ENCODE results near the gene MGAT4C.
"Not testable (repeated sequence)": the region's sequence is repeated elsewhere in the genome, so short reads cannot be mapped to it uniquely, and the experiment has no call there.

The MGAT4C gene

GRCh38 chr12:86059052-86059451 lies 197.1 kb downstream of the MGAT4C start:
- H3K27me3 ChIP-seq (ENCODE audit: insufficient read depth, low read length); H2AFZ ChIP-seq (ENCODE audit: low read depth, low read length); H3K4me1 ChIP-seq (ENCODE audit: insufficient read depth, low read length); H3K9me3 ChIP-seq (ENCODE audit: low read length); H3K4me3 ChIP-seq (ENCODE audit: low read length); H3K36me3 ChIP-seq (ENCODE audit: insufficient read depth, low read length): not testable (repeated sequence)

GRCh38 chr12:86057092-86057845 lies 198.9 kb downstream of the MGAT4C start:
- H3K27me3 ChIP-seq (ENCODE audit: insufficient read depth, low read length) = no peaks in the 10 kb centered on the region
- no peak overlapping the region for H3K4me3 ChIP-seq (ENCODE audit: low read length)
- H3K36me3 ChIP-seq (ENCODE audit: insufficient read depth, low read length) = no peaks in the 10 kb centered on the region
- peaks cover 4% of the 10 kb centered on the region for H3K9me3 ChIP-seq (ENCODE audit: low read length)
- H3K4me1 ChIP-seq (ENCODE audit: insufficient read depth, low read length) = no peaks in the 10 kb centered on the region
- H2AFZ ChIP-seq (ENCODE audit: low read depth, low read length) = no peak overlapping the region

GRCh38 chr12:86052921-86053320 lies 203.3 kb downstream of the MGAT4C start:
- H2AFZ ChIP-seq (ENCODE audit: low read depth, low read length) = no peak overlapping the region
- no peak overlapping the region for H3K4me3 ChIP-seq (ENCODE audit: low read length)
- no peaks in the 10 kb centered on the region for H3K27me3 ChIP-seq (ENCODE audit: insufficient read depth, low read length)
- no peaks in the 10 kb centered on the region for H3K4me1 ChIP-seq (ENCODE audit: insufficient read depth, low read length)
- no peaks in the 10 kb centered on the region for H3K36me3 ChIP-seq (ENCODE audit: insufficient read depth, low read length)
- H3K9me3 ChIP-seq (ENCODE audit: low read length) = no peaks in the 10 kb centered on the region

- Histone ChIP-seq H3K4me3 (ENCODE audit: low read length) (no peak overlapping the region), H3K36me3 (ENCODE audit: insufficient read depth, low read length) (no peaks in the 10 kb centered on the region), H3K4me1 (ENCODE audit: insufficient read depth, low read length) (no peaks in the 10 kb centered on the region), H3K27me3 (ENCODE audit: insufficient read depth, low read length) (no peaks in the 10 kb centered on the region), H3K9me3 (ENCODE audit: low read length) (no peaks in the 10 kb centered on the region), H2AFZ (ENCODE audit: low read depth, low read length) (no peak overlapping the region)
Observed at GRCh38 chr12:86050010-86050409, 206.2 kb downstream of the MGAT4C start.

GRCh38 chr12:86044396-86044795 lies 211.8 kb downstream of the MGAT4C start:
- no peak overlapping the region for H2AFZ ChIP-seq (ENCODE audit: low read depth, low read length)
- H3K9me3 ChIP-seq (ENCODE audit: low read length) = no peaks in the 10 kb centered on the region
- H3K36me3 ChIP-seq (ENCODE audit: insufficient read depth, low read length) = no peaks in the 10 kb centered on the region
- H3K4me1 ChIP-seq (ENCODE audit: insufficient read depth, low read length) = no peaks in the 10 kb centered on the region
- H3K27me3 ChIP-seq (ENCODE audit: insufficient read depth, low read length) = no peaks in the 10 kb centered on the region
- H3K4me3 ChIP-seq (ENCODE audit: low read length) = no peak overlapping the region

GRCh38 chr12:86042062-86042461 lies 214.1 kb downstream of the MGAT4C start:
- H3K36me3 ChIP-seq (ENCODE audit: insufficient read depth, low read length) = no peaks in the 10 kb centered on the region
- H3K9me3 ChIP-seq (ENCODE audit: low read length) = no peaks in the 10 kb centered on the region

GRCh38 chr12:86018361-86018760 lies 237.8 kb downstream of the MGAT4C start:
- no peaks in the 10 kb centered on the region for H3K9me3 ChIP-seq (ENCODE audit: low read length)
- H3K4me1 ChIP-seq (ENCODE audit: insufficient read depth, low read length) = no peaks in the 10 kb centered on the region

More at GRCh38 chr12:86042062-86042461, 214.1 kb downstream of the MGAT4C start:
- H2AFZ ChIP-seq (ENCODE audit: low read depth, low read length) = no peak overlapping the region
- no peaks in the 10 kb centered on the region for H3K4me1 ChIP-seq (ENCODE audit: insufficient read depth, low read length)
- no peaks in the 10 kb centered on the region for H3K27me3 ChIP-seq (ENCODE audit: insufficient read depth, low read length)
- H3K4me3 ChIP-seq (ENCODE audit: low read length) = no peak overlapping the region

GRCh38 chr12:86015026-86015425 lies 241.2 kb downstream of the MGAT4C start:
- H3K4me1 ChIP-seq (ENCODE audit: insufficient read depth, low read length) = no peaks in the 10 kb centered on the region

More at GRCh38 chr12:86018361-86018760, 237.8 kb downstream of the MGAT4C start:
- Histone ChIP-seq H3K27me3 (ENCODE audit: insufficient read depth, low read length) (no peaks in the 10 kb centered on the region), H2AFZ (ENCODE audit: low read depth, low read length) (no peak overlapping the region), H3K36me3 (ENCODE audit: insufficient read depth, low read length) (no peaks in the 10 kb centered on the region), H3K4me3 (ENCODE audit: low read length) (no peak overlapping the region)

DNA sequence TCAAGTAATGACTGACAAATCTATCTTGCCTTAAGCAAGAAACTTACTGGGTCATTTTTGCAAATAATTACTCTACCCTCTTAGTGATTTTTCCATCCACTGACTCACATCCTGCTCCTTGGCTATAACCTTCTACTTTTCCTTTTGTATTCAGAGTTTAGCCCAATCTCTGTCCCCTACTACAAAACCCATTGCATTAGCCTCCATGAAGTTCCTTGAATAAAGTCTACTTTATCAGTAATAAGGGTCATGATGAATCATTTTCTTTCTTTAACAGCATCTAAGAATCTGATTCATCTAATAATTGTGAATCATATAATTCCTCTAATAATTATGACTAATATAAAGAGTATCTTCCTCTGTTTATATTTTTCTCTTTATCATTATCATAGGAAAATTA lies 249.5 kb downstream of the MGAT4C start:
- Histone ChIP-seq H3K27me3 (ENCODE audit: insufficient read depth, low read length) (no peaks in the 10 kb centered on the region), H3K36me3 (ENCODE audit: insufficient read depth, low read length) (no peaks in the 10 kb centered on the region), H3K4me1 (ENCODE audit: insufficient read depth, low read length) (no peaks in the 10 kb centered on the region), H3K9me3 (ENCODE audit: low read length) (no peaks in the 10 kb centered on the region), H3K4me3 (ENCODE audit: low read length) (no peak overlapping the region), H2AFZ (ENCODE audit: low read depth, low read length) (no peak overlapping the region)

More at GRCh38 chr12:86015026-86015425, 241.2 kb downstream of the MGAT4C start:
- H3K27me3 ChIP-seq (ENCODE audit: insufficient read depth, low read length) = no peaks in the 10 kb centered on the region
- H3K4me3 ChIP-seq (ENCODE audit: low read length) = no peak overlapping the region
- no peak overlapping the region for H2AFZ ChIP-seq (ENCODE audit: low read depth, low read length)
- no peaks in the 10 kb centered on the region for H3K36me3 ChIP-seq (ENCODE audit: insufficient read depth, low read length)
- H3K9me3 ChIP-seq (ENCODE audit: low read length) = no peaks in the 10 kb centered on the region

- Histone ChIP-seq H3K36me3 (ENCODE audit: insufficient read depth, low read length) (no peaks in the 10 kb centered on the region), H3K4me1 (ENCODE audit: insufficient read depth, low read length) (no peaks in the 10 kb centered on the region), H2AFZ (ENCODE audit: low read depth, low read length) (no peak overlapping the region), H3K4me3 (ENCODE audit: low read length) (no peak overlapping the region), H3K9me3 (ENCODE audit: low read length) (peaks cover 3% of the 10 kb centered on the region), H3K27me3 (ENCODE audit: insufficient read depth, low read length) (no peaks in the 10 kb centered on the region)
Observed at GRCh38 chr12:85998074-85998473, 258.1 kb downstream of the MGAT4C start.

- H3K9me3 ChIP-seq (ENCODE audit: low read length) = peaks cover 3% of the 10 kb centered on the region
- H2AFZ ChIP-seq (ENCODE audit: low read depth, low read length) = no peak overlapping the region
- no peaks in the 10 kb centered on the region for H3K4me1 ChIP-seq (ENCODE audit: insufficient read depth, low read length)
- no peak overlapping the region for H3K4me3 ChIP-seq (ENCODE audit: low read length)
- H3K27me3 ChIP-seq (ENCODE audit: insufficient read depth, low read length) = no peaks in the 10 kb centered on the region
- no peaks in the 10 kb centered on the region for H3K36me3 ChIP-seq (ENCODE audit: insufficient read depth, low read length)
Observed at GRCh38 chr12:85996280-85996679, 259.9 kb downstream of the MGAT4C start.

DNA sequence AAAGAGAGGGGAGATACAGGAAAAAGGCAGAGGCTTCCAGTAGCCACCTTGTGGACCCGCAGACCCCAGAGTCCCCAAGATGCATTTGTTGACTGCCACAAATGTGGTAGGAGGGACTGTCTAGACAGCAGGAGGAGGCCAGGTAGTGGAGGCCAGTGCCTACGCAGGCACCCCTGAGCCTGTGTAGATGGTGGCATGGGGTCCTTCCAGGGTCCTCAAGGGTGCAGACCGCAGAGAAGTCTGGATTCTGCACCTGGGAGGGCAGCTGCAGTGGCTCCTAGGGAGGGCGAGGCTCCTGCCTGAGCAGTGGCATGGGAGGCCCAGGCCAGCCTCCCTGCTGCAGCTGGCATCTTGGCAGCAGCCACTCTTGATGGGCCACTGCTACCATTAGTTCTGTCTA lies 262.4 kb downstream of the MGAT4C start:
- no peak overlapping the region for H2AFZ ChIP-seq (ENCODE audit: low read depth, low read length)
- H3K9me3 ChIP-seq (ENCODE audit: low read length) = peaks cover 3% of the 10 kb centered on the region
- no peak overlapping the region for H3K4me3 ChIP-seq (ENCODE audit: low read length)
- no peaks in the 10 kb centered on the region for H3K36me3 ChIP-seq (ENCODE audit: insufficient read depth, low read length)
- H3K4me1 ChIP-seq (ENCODE audit: insufficient read depth, low read length) = no peaks in the 10 kb centered on the region
- no peaks in the 10 kb centered on the region for H3K27me3 ChIP-seq (ENCODE audit: insufficient read depth, low read length)

DNA sequence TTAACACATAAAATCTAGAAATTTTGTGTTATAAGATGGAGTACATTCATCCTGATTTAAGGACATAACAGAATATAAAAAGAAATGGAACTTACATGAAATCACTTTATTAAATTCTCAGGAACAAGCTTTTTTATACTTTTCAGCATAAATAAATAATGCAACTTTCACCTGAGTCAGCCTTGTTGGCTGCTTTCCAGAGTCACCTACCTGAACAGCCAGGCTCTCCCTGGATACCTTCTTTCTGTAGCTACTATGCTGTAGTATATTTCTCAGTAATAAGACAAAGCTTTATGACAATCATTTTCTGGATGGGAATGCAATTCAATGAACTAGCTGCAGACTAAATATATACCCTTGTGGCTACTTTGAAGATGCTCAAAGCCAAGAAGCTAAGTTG lies 270.2 kb downstream of the MGAT4C start:
- H2AFZ ChIP-seq (ENCODE audit: low read depth, low read length) = no peak overlapping the region
- H3K36me3 ChIP-seq (ENCODE audit: insufficient read depth, low read length) = no peaks in the 10 kb centered on the region
- no peak overlapping the region for H3K4me3 ChIP-seq (ENCODE audit: low read length)
- H3K27me3 ChIP-seq (ENCODE audit: insufficient read depth, low read length) = no peaks in the 10 kb centered on the region
- no peaks in the 10 kb centered on the region for H3K4me1 ChIP-seq (ENCODE audit: insufficient read depth, low read length)
- no peaks in the 10 kb centered on the region for H3K9me3 ChIP-seq (ENCODE audit: low read length)

DNA sequence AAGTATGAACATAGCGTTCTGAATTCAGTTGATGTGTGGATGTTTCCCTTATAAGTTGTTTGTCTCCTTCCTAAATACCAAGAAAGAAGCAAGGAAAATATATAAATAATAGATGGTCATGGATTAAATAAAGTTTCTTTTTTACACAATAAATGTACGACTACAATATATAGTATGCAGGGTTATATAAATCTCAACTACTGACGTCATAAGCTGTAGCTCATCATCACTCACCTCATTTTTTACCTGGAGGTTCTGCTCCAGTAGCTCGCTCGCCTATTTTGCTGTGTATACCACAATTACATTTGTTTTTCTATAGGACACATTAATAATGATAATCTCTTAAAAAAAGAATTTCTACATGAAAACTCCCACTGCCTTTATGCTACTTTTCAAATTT lies 272.6 kb downstream of the MGAT4C start:
- H3K4me3 ChIP-seq (ENCODE audit: low read length) = no peak overlapping the region
- no peaks in the 10 kb centered on the region for H3K4me1 ChIP-seq (ENCODE audit: insufficient read depth, low read length)
- no peak overlapping the region for H2AFZ ChIP-seq (ENCODE audit: low read depth, low read length)
- no peaks in the 10 kb centered on the region for H3K27me3 ChIP-seq (ENCODE audit: insufficient read depth, low read length)
- no peaks in the 10 kb centered on the region for H3K36me3 ChIP-seq (ENCODE audit: insufficient read depth, low read length)
- no peaks in the 10 kb centered on the region for H3K9me3 ChIP-seq (ENCODE audit: low read length)
